H7 (cell line): ENCODE results near the gene SIRT4. TPM values are rescaled to one million over a fixed set of nuclear protein-coding genes. Genes with fewer than 3 reads are reported as not detected.
"Not testable (repeated sequence)": the region's sequence is repeated elsewhere in the genome, so short reads cannot be mapped to it uniquely, and the experiment has no call there.

Source experiments
- DNase-seq: peaks from one replicate; pipeline ENCODE4 v3.0.0; 2012
- H3K27me3 ChIP-seq: 2 replicates; pipeline ENCODE4 v1.6.0; 2011; ENCODE audit warnings: mild to moderate bottlenecking, low read length; ENCODE audit not compliant: control insufficient read depth, insufficient read depth
- H3K36me3 ChIP-seq: replicated peaks from 2 replicates; pipeline ENCODE4 v1.5.1; 2011; ENCODE audit warnings: low read length; ENCODE audit not compliant: control insufficient read depth, insufficient read depth
- H3K4me3 ChIP-seq: 2 replicates; pipeline ENCODE4 v1.5.1; 2011; ENCODE audit warnings: low read depth, mild to moderate bottlenecking, control low read depth, low read length, moderate library complexity; ENCODE audit not compliant: insufficient read depth
- total RNA-seq: library from RNA; depleted of rRNA; stranded (reverse); fragments of >200 nt; shearing (Covaris generic); gene quantifications from 2 replicates; pipeline ENCODE4 v1.2.3, GENCODE V29; 2014; rRNA removed

SIRT4 gene, protein sequence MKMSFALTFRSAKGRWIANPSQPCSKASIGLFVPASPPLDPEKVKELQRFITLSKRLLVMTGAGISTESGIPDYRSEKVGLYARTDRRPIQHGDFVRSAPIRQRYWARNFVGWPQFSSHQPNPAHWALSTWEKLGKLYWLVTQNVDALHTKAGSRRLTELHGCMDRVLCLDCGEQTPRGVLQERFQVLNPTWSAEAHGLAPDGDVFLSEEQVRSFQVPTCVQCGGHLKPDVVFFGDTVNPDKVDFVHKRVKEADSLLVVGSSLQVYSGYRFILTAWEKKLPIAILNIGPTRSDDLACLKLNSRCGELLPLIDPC
- total RNA-seq: 3.1 and 4.1 TPM in 2 replicates

DNA sequence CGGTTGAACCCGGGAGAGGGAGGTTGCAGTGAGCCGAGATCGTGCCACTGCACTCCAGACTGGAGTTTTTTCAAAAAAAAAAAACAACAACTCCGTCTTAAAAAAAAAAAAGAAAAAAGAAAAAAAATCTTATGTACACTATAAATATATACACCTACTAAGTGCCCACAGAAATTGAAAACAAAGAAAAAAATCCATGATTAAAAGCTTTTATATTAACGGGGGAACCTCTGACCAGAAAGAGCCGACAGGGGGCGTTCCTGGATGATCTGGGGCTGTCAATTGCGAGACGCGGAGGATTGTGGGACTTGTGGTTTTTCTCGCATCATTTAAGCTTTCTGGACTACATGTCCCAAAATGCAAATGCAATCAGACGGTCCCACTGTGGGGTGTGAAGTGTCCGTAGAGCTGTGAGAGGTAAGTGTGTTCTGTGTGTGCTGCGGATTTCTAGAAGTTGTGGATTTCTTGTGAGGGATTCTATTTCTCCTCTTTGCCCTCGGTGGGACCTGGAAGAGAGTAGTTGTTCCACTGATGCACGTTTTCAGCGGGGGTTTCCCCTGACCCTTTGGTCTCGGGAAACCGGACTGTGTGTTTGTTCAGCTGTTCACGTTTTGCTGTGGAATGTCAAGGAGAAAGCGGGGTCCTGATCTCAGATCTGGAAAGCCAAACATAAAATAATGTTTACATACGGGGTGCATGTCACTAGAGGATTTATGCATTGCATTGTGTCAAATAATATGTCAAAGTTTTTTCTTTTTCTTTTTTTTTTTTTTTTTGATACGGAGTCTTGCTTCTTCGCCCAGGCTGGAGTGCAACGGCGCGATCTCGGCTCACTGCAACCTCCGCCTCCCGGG, at the start of gene SIRT4:
TSS of gene SIRT4 (plus strand) at position 360 of the 854 bp plus-strand sequence. CDS start 1,241 bp downstream, outside the sequence.
- Histone ChIP-seq H3K36me3 (no peaks in the 10 kb centered on the region; the same call in 1 of the 2 replicates), H3K4me3 (peak within 1 kb of the TSS; percentile 46)

GRCh38 chr12:120253313-120253712, 48.8 kb upstream of the SIRT4 start:
- H3K4me3 ChIP-seq, H3K27me3 ChIP-seq, DNase-seq, H3K36me3 ChIP-seq: not testable (repeated sequence)

More for the DNA sequence above, at the start of gene SIRT4:
- no peaks in the 10 kb centered on the region for H3K27me3 ChIP-seq
- peak; percentile 91 for DNase-seq

DNA sequence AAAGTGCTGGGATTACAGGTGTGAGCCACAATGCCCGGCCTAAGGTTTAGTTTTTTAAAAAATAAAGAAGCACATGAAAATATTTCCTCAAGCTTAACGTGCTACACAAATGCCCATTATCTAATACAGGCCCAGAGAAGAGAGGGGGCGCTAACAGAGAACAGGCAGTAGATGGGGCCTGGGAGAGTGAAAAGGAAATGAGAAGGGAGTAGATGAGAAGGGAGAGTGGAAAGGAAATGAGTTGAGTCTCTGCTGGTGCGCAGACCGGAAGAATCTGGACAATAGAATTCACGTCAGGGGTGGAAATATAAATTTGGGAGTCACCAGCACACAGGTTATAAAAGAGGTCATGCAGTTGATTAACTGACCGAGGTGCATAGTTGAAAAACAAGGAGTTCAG, 47.3 kb upstream of the SIRT4 start:
- Histone ChIP-seq H3K36me3 (no peaks in the 10 kb centered on the region; the same call in 1 of the 2 replicates), H3K4me3 (no peak overlapping the region), H3K27me3 (no peaks in the 10 kb centered on the region)
- no peak for DNase-seq

DNA sequence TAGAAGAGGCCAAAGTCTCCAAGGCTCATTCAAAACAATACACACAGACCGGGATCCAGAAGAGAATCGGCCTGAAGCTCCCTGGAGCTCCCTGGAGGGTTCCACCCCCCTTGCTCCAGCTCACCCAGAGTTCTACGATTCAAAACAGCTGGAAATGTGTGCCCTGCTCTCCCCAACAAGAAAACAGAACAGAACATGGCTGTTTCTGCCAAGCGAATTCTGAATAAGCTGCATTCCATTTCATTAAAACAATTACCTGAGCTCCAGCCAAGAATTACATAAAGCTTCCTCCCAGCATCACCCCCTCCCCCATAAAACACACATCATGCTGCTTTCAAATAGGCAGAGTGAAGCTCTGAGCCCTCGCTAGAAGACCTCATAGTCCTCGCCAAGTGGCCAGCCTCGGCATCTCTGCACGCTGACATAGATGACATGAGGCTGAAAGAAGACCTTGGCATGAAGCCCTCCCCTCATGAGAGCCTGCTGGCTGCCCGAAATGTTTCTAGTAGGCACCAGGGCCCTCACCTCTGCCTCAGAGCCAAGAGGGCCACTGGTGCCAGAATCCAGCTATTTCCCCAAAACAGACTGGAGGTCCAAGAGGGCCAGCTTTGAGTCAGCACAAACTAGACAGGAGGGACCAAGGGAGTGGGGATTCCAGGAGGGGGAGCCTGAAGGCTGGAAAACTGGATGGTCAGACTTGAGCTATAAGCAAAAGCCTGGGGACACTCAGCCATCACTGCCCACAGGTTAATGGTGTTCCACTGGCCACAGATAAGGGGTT, 44.9 kb upstream of the SIRT4 start:
- Histone ChIP-seq H3K27me3 (no peaks in the 10 kb centered on the region), H3K36me3 (0 out of 2 replicates have a peak, but pooled peaks cover 1% of the 10 kb centered on the region), H3K4me3 (no peak overlapping the region)
- peak; percentile 57 for DNase-seq

DNA sequence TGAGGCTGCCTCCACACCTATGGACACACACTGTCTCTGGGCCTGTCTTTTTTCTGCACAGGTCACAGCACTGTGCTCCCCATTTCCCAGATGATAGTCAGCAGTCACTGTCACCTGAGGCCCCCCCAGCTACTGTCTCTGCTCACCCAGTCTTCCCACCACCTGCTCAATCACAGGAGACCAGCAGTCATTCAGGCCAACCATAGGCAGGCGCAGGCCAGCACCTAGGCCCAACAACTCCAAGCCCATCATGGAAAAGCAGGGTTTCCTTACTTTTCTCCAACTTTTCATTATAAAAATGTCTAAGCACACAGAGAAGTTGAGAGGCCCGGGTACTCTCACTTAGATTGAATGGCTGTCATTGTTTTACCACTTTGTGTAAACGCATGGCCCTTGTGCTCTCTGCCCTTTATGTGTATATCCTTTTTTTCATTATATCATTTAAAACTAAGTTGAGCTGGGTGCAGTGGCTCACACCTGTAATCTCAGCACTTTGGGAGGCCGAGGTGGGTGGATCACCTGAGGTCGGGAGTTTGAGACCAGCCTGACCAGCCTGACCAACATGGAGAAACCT, 43.7 kb upstream of the SIRT4 start:
- H3K4me3 ChIP-seq: no peak overlapping the region
- 0 out of 2 replicates have a peak, but pooled peaks cover 3% of the 10 kb centered on the region for H3K36me3 ChIP-seq
- no peak for DNase-seq
- no peaks in the 10 kb centered on the region for H3K27me3 ChIP-seq

GRCh38 chr12:120259418-120260202, 42.5 kb upstream of the SIRT4 start:
- no peak for DNase-seq
- Histone ChIP-seq H3K4me3 (no peak overlapping the region), H3K36me3 (0 out of 2 replicates have a peak, but pooled peaks cover 3% of the 10 kb centered on the region), H3K27me3 (no peaks in the 10 kb centered on the region)

DNA sequence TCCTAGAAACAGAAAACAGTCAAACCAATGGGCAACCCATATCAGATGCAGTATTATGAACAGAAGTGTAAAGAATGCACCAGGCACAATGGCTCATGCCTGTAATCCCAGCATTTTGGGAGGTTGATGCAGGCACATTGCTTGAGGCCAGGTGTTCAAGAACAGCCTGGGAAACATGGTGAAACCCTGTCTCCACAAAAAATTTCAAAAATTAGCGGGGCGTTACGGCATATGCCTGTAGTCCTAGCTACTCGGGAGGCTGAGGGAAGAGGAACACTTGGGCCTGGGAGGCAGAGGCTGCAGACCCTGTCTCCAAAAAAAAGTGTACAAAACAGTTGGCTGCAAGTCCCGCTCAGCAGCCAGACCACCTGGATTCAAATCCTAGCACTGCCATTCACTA, 41.5 kb upstream of the SIRT4 start:
- no peak for DNase-seq
- Histone ChIP-seq H3K4me3 (no peak overlapping the region), H3K36me3 (0 out of 2 replicates have a peak, but pooled peaks cover 3% of the 10 kb centered on the region), H3K27me3 (no peaks in the 10 kb centered on the region)

DNA sequence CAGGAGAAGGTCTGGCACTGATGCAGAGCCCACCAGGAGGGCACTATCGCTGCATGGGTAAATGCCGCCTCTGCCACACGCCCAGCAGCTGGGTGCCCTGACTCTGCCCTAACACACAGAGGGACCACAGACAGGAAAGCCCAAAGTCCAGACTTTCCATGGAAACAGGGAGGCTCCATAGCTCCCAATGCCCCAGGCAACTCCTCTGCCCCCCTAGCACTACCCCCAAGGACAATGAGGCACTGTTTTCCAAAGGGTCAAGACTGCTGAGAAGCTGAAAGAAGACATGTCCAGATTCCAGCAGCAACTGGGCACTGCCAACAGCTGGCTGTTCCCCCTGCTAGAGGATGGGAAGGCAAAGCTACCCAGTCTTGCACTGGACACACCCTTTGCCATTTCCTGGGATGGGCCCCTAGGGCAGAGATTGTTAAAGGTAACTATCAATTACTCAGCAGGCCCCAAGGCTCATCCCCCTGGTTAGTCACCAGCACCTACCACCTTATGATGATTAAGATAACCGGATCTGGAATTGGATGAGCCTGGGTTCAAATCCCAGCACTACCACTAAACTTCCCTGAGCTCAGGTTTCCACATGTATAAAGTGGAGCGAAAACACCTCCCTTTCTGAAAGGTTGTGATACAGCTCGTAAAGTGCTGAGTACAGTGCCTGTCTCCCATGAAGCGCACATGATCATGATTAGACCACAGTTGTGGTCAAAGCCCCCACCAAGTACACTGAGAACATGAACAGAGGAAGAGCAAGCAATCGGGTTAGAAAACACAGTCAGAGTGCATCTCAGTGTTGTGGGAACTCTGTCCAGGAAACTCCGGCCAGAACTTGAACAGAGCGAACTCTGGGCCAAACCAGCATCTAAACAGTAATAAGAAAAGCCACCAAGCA, 39.9 kb upstream of the SIRT4 start:
- no peak for DNase-seq

GRCh38 chr12:120262852-120263747, 39.0 kb upstream of the SIRT4 start:
- Histone ChIP-seq H3K27me3 (no peaks in the 10 kb centered on the region), H3K36me3 (0 out of 2 replicates have a peak, but pooled peaks cover 3% of the 10 kb centered on the region), H3K4me3 (no peak overlapping the region)
- no peak for DNase-seq

More for the DNA sequence above, 39.9 kb upstream of the SIRT4 start:
- Histone ChIP-seq H3K36me3 (0 out of 2 replicates have a peak, but pooled peaks cover 3% of the 10 kb centered on the region), H3K4me3 (no peak overlapping the region), H3K27me3 (no peaks in the 10 kb centered on the region)

DNA sequence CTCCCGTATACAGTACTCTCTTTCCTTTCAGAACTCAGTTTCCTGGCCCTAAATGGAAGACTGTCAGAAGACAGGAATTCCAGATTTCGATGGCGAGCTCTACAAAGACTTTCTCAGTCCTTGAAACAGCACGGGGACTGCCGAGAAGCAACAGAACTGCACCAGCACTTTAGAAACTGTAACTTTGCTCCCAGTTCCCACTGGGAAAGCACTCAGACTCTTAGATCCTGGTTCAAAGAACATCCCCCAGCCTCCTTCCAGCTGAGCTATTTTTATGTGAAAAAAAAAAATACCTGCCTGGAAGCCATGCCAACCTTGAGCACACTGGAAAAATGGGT, 38.4 kb upstream of the SIRT4 start:
- DNase-seq: no peak
- Histone ChIP-seq H3K27me3 (no peaks in the 10 kb centered on the region), H3K36me3 (0 out of 2 replicates have a peak, but pooled peaks cover 3% of the 10 kb centered on the region), H3K4me3 (no peak overlapping the region)

GRCh38 chr12:120264086-120264903, 37.8 kb upstream of the SIRT4 start:
- no peaks in the 10 kb centered on the region for H3K27me3 ChIP-seq
- peak overlapping the region; percentile 95 for H3K4me3 ChIP-seq
- 0 out of 2 replicates have a peak, but pooled peaks cover 3% of the 10 kb centered on the region for H3K36me3 ChIP-seq
- DNase-seq: no peak
